ENCODE data around the gene PPM1F.
"Not testable (repeated sequence)": the region's sequence is repeated elsewhere in the genome, so short reads cannot be mapped to it uniquely, and the experiment has no call there.

The PPM1F gene

GRCh38 chr22:21919526-21920307 is 32.9 kb downstream of the PPM1F start:
- no peak for DNase-seq (ENCODE audit: low spot score)

DNA sequence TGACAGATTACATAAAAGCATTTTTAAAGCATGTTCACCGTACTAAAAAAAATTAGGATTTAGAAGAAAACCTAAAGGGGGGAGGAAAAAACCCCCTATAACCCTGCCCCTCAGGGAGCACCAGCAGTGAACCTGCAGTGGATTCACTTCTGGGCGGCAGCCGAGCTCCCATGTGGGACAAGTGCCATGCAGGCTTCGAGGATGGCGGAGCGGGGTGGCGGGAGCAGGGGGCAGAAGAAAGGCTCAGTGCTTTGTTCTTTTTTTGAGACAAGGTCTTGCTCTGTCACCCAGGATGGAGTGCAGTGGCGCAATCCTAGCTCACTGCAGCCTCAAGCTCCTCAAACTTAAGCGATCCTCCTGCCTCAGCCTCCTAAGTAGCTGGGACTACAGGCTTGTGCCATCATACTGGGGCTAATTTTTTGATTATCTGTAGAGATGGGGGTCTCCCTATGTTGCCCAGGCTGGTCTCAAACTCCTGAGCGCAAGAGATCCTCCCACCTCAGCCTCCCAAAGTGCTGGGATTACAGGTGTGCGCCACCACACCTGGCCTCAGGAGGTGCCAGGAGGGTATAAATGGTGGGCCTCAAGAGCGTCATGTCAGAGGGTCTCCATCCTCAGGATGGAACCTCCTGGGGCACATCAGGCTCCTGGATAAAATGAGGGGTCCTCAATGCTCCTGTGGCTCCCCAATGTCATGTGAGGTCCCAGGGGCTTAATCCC is 34.0 kb downstream of the PPM1F start:
- no peak for DNase-seq (ENCODE audit: low spot score)

GRCh38 chr22:21917959-21918261 is 34.7 kb downstream of the PPM1F start:
- DNase-seq (ENCODE audit: low spot score) = no peak

DNA sequence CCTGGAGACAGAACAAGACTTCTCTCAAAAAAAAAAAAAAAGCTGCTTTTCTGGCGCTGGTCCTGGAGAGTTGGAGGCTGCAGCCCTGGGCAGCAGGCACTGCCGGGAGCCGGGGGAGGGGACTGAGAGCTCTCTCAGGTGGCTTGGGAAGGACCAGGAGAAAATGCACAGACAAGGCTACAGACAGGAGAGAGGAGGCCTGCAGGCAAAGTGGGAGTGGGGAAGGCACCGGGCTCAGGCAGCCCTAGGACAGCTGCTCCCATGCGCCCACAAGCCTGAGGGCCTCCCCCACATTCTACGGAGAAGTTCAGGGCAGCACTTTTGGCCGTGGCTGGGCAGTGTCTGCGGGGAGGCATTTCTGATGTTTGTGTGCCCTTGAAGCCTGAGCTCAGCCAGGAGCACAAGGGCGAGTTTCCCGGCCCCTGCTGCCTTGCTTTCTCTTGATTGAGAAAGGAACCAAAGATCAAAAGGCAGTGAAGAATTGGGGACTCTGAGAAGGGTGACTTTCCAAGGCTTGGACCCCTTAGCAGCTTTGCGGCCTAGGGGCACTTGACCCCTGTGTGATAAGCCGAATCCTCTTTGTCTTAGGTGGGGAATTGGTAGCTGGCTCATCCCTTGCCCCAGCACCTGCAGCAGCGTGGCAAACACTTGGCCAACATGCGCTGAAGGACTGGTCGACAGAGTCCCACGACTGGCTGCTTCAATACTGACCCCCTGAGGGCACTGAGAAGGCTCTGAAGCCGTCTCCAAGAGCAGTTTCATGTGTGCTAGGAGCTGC is 35.3 kb downstream of the PPM1F start:
- no peak for DNase-seq (ENCODE audit: low spot score)

GRCh38 chr22:21916309-21916918 is 36.2 kb downstream of the PPM1F start:
- DNase-seq (ENCODE audit: low spot score) = no peak

DNA sequence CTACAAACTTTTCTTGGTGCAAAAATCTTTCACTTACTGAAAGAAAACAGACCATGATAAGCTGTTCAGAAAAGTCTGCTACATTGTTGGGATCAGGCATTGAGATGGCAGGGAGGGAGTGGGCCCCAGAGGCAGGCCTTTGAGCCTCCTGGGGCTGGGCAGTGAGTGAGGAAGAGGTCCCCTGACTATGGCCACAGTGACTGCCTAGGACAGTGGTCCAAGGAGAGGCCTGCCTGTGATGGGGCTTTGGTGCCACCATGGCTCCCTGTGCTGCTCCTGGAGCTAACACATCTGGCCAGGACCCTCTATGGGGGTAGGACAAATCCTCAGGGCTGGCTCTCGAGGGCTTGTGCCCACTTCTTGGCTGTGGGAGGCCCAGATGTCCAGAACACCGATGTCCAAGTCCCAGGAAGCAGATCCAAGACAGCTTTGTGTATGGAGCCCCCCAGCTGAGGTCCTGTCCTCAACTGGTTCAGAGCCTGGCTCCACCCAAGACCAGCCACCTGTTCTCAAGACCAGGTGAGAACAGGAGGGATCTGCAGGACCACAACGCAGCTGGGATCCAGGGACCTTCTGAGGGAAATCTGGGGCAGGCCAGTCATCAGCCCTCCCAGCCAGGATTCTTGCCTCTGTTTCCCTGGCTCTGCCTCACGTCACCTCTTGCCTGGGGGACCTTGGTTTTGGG is 36.9 kb downstream of the PPM1F start:
- no peak for DNase-seq (ENCODE audit: low spot score)

DNA sequence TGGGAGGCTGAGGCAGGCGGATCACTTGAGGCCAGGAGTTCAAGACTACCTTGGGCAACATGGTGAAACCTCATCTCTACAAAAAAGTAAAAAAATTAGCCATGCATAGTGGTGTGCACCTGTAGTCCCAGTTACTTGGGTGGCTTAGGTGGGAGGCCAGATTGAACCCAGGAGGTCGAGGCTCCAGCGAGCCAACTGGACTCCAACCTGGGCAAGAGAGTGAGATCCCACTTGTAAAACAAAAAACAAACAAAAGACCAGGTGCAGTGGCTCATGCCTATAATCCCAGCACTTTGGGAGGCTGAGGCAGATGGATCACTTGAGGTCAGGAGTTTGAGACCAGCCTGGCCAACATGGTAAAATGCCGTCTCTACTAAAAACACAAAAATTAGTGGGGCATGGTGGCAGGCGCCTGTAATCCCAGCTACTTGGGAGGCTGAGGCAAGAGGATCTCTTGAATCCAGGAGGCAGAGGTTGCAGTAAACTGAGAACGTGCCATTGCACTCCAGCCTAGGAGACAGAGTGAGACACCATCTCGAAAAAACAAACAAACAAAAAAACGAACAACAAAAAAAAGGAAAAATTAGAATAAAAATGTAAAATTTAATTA is 38.5 kb downstream of the PPM1F start:
- not testable (repeated sequence) for DNase-seq (ENCODE audit: low spot score)

DNA sequence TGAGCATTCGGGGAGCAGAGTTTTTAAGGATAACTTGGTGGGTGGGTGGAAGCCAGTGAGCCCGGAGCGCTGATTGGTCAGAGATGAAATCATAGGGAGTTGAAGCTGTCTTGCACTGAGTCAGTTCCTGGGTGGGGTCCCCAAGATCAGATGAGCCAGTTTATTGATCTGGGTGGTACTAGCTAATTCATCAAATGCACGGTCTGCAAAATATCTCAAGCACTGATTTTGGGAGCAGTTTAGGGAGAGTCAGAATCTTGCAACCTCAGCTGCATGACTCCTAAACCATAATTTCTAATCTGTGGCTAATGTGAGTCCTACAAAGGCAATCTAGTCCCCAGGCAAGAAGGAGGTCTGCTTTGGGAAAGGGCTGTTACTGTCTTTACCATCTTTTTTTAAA is 42.3 kb downstream of the PPM1F start:
- DNase-seq (ENCODE audit: low spot score) = not testable (repeated sequence)

DNA sequence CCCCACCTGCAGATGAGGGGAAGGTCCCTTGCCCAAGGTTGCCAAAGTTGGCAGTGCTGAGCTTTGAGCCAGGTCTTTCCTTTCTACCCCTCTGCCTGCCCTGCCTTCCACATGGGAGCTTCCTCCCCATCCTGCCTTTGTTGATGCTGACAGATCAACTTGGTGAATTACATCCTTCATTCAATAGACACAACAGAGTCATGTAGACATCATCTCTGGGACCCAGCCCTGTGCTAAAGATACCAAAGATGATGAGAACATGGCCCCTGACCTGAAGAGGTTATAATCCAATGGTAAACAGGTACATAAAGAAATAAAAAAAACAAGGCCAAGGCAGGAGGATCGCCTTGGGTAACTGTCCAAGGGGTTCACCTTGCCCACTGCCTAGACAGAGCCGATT is 42.8 kb downstream of the PPM1F start:
- DNase-seq (ENCODE audit: low spot score) = no peak

- no peak for DNase-seq (ENCODE audit: low spot score)
These were observed 44.8 kb downstream of the PPM1F start for GRCh38 chr22:21907638-21908522.

GRCh38 chr22:21905234-21905633 is 47.4 kb downstream of the PPM1F start:
- not testable (repeated sequence) for DNase-seq (ENCODE audit: low spot score)

DNA sequence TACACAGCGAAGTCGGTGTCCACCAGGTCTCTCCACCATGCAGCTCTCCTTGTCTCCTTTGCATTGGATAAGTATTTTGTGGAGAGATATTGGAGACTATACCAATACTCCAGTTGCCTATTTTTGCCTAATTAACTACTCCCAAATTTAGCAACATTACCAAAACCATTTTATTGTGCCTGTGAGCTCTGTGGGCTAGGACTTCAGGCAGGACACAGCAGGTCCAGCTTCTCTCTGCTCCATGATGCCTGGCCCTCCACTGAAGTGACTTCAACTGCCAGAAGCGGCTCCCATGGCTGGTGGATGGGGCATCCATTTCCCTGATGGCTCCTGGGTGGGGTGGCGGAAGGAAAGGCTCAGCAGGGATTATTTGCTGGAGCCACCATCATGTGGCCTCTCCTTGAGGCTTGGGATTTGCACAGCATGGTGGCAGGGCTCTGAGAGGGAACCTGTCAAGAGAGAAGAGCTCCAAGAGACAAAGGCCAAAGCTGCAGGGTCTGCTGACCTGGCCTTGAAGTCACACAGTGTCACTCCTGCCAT is 48.3 kb downstream of the PPM1F start:
- no peak for DNase-seq (ENCODE audit: low spot score)

GRCh38 chr22:21903283-21903682 is 49.4 kb downstream of the PPM1F start:
- no peak for DNase-seq (ENCODE audit: low spot score)

DNA sequence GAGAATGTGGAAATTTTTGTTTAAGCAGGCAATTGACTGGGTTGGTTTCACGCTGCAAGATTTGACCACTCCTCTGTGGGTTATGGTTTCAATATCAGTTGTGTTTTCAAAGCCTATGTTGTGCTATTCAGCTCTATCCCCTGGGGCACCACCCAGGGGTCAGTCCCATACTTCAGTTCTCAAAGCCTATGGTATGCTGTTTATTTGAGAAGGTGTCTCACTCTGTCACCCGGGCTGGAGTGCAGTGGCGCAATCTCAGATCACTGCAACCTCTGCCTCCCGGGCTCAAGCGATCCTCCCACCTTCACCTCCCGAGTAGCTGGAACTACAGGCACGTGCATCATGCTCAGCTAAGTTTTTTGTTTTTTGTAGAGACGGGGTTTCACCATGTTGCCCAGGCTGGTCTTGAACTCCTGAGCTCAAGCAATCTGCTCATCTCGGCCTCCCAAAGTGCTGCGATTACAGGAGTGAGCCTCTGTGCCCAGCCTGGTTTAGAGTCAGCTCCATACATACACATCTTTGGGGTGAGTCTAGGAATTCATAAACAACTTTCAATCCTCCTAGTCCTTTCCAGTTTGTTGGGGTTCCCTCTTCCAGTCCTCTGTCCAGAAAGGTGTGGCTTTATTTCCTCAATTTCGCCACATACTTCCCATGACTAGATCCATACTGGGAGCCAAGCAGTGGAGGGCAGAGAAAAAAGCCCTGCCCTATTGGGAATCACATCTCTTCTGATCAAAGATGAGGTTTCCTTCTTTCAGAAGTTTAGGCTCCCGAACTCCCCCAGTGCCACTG is 50.2 kb downstream of the PPM1F start:
- DNase-seq (ENCODE audit: low spot score) = no peak

DNA sequence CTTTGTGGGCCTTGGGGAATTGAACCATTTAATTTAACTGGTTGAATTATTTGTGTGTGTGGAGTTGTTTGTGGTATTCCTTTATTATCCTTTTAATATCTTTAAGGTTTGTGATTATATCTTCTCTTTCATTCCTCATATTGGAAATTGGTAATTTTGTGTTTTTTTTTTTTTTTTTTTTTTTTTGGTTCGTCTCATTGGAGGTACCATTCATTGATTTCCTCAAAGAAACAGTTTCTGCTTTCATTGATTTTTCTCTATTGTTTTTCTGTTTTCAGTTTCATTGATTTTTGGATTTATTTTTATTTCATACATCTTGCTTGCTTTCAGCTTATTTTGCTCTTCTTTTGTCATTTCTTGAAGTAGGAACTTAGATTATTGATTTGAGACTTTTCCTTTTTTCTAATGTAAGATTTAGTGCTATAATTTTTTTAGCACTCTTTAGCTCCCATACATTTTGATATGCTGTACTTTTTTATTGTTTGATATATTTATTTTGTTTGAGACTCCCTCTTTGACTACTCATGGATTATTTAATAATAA is 54.2 kb downstream of the PPM1F start:
- DNase-seq (ENCODE audit: low spot score) = no peak

DNA sequence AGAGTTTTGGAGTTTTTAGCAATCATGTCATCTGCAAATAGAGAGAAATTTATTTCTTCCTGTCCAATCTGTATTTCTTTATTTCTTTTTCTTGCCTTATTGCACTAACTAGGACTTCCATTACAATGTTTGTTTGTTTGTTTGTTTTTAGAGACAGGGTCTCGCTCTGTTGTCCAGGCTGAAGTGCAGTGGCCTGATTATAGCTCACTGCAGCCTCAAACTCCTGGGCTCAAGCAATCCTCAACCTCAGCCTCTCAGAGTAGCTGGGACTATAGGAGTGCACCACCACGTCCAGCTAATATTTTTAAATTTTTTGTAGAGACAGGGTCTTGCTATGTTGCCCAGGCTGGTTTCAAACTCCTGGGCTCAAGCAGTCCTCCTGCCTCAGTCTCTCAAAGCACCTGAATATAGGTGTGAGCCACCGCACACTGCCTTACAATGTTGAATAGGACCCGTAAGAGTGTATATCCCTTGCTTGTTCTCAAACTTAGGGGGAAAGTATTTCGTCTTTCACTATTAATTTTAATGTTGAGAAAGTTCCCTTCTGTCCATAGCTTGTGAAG is 55.6 kb downstream of the PPM1F start:
- no peak for DNase-seq (ENCODE audit: low spot score)

GRCh38 chr22:21896275-21896674 is 56.4 kb downstream of the PPM1F start:
- DNase-seq (ENCODE audit: low spot score) = not testable (repeated sequence)

DNA sequence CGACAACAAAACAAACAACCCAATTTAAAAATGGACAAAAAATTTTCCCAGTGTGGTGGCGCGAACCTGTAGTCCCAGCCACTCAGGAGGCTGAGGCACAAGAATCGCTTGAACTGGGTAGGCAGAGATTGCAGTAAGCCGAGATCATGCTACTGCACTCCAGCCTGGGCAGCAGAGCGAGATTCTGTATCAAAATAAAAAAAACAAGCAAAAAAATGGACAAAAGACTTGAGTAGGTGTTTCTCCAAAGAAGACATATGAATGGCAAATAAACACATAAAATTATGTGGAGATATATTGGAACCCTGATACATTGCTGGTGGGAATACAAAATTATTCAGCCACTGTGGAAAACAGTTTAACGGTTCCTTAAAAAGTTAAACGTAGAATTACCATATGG is 57.8 kb downstream of the PPM1F start:
- DNase-seq (ENCODE audit: low spot score) = no peak
